WERI-Rb-1 (cell line): ENCODE results near the gene RTL10.

Experiments used
- DNase-seq: peaks from one replicate; pipeline ENCODE4 v3.0.0-alpha.2; 2020
- H3K27ac ChIP-seq: fragments of 250-450 bp; sonication (Bioruptor Pico); 2 replicates; pipeline ENCODE4 v1.5.1; 2020; ENCODE audit warnings: mild to moderate bottlenecking, moderate library complexity
- H3K27me3 ChIP-seq: fragments of 250-450 bp; sonication (Bioruptor Pico); 2 replicates; pipeline ENCODE4 v1.5.1; 2021; ENCODE audit warnings: mild to moderate bottlenecking, low read depth, moderate library complexity; ENCODE audit not compliant: insufficient read depth, severe bottlenecking
- H3K36me3 ChIP-seq: fragments of 250-450 bp; sonication (Bioruptor Pico); 2 replicates; pipeline ENCODE4 v1.5.1; 2020; ENCODE audit warnings: mild to moderate bottlenecking, moderate library complexity
- H3K4me3 ChIP-seq: 2 replicates; pipeline ENCODE4 v1.5.1; 2011; ENCODE audit warnings: low read depth, mild to moderate bottlenecking, control low read depth, low read length
- H3K9me3 ChIP-seq: fragments of 250-450 bp; sonication (Bioruptor Pico); 2 replicates; pipeline ENCODE4 v1.5.1; 2021; ENCODE audit warnings: mild to moderate bottlenecking, moderate library complexity; ENCODE audit not compliant: severe bottlenecking
- TF ChIP-seq, protein P1 (sequence below): IDR thresholded peaks from 2 replicates; pipeline ENCODE4 v1.5.1; 2011; ENCODE audit warnings: low read depth, mild to moderate bottlenecking, control low read depth, inconsistent platforms, low read length

RTL10 gene

GRCh38 chr22:19901577-19902244, 47.0 kb upstream of the RTL10 start:
- peak overlapping the region; percentile 91 for H3K27ac ChIP-seq
- TF ChIP-seq, protein P1, sequence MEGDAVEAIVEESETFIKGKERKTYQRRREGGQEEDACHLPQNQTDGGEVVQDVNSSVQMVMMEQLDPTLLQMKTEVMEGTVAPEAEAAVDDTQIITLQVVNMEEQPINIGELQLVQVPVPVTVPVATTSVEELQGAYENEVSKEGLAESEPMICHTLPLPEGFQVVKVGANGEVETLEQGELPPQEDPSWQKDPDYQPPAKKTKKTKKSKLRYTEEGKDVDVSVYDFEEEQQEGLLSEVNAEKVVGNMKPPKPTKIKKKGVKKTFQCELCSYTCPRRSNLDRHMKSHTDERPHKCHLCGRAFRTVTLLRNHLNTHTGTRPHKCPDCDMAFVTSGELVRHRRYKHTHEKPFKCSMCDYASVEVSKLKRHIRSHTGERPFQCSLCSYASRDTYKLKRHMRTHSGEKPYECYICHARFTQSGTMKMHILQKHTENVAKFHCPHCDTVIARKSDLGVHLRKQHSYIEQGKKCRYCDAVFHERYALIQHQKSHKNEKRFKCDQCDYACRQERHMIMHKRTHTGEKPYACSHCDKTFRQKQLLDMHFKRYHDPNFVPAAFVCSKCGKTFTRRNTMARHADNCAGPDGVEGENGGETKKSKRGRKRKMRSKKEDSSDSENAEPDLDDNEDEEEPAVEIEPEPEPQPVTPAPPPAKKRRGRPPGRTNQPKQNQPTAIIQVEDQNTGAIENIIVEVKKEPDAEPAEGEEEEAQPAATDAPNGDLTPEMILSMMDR = no peak
- no peaks in the 10 kb centered on the region; the same call in 1 of the 2 replicates for H3K36me3 ChIP-seq
- H3K27me3 ChIP-seq = no peaks in the 10 kb centered on the region
- no peak for DNase-seq
- no peaks in the 10 kb centered on the region for H3K9me3 ChIP-seq
- no peak overlapping the region for H3K4me3 ChIP-seq

DNA sequence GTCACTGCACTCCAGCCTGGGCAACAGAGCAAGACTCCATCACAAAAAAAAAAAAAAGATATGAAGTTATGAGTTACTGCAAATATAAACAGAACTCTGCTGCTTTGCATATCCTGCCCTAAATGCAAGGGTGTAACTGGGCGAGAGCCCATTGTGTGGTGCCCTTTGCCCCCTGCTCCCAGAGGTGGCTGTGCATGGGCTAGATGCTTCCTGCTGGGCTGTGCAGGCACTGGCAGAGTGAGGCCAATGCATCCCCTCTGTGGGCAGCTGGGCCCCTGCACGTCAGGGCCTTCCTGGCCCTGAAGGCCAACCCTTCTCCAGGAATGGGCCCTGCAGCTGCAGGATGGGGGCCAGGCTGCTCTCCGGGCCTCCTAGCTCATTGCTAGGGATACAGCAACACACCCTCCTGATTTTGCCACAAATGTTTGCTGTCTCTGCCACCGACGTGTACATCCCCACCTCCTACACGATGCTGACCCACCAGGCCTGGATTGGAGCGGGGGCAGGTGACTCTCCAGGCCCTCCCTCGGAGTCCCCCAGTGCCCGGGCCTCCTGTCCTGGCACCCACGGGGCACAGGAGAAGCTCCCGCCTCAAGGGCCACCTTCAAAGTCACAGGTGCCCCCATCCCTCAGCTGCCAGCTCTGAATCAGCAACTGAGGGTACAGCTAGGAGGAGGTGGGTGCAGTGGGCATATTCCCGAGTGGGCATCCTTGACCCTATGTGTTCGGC, 46.2 kb upstream of the RTL10 start:
- Histone ChIP-seq H3K4me3 (no peak overlapping the region), H3K27me3 (no peaks in the 10 kb centered on the region), H3K27ac (no peak overlapping the region), H3K36me3 (no peaks in the 10 kb centered on the region; the same call in 1 of the 2 replicates), H3K9me3 (no peaks in the 10 kb centered on the region)
- DNase-seq = no peak
- TF ChIP-seq, protein P1 = no peak

DNA sequence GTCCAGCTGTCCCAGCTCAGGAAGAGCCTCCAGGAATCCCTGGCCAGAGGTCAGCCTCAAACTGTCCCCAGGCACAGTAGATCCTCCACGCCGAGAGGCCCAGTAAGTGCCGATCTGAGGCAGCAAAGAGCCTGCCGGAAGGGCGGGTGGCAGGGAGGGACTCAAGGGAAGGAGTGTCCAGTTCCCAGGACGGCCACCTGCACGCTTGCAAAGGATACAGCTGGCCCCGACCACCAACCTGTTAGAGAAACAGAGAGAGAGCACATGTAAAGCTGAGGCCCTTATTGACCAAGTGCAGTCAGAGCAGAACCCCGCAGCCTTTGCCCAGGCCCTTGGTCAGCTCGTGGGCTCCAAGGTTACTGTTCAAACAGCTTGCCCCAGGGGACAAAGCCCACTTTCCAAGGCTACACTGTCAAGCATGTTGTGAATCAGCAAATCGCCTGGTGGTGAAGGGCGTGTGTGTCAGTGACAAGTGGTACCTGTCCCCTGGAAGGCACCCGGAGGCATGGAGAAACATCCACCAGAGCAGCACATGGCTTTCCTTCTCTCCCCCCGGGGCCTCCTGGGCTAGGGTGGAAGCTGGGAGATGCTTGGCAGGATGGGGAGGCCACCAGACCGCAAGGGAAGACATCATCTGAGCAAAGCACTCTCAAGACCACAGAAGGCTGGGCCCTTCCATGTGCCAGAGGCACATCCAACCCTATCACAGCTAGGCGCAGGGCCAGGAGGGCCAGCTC, 44.3 kb upstream of the RTL10 start:
- no peak for DNase-seq
- Histone ChIP-seq H3K4me3 (no peak overlapping the region), H3K27ac (no peak overlapping the region), H3K27me3 (no peaks in the 10 kb centered on the region), H3K36me3 (no peaks in the 10 kb centered on the region; the same call in 1 of the 2 replicates), H3K9me3 (no peaks in the 10 kb centered on the region)
- TF ChIP-seq, protein P1 = no peak

DNA sequence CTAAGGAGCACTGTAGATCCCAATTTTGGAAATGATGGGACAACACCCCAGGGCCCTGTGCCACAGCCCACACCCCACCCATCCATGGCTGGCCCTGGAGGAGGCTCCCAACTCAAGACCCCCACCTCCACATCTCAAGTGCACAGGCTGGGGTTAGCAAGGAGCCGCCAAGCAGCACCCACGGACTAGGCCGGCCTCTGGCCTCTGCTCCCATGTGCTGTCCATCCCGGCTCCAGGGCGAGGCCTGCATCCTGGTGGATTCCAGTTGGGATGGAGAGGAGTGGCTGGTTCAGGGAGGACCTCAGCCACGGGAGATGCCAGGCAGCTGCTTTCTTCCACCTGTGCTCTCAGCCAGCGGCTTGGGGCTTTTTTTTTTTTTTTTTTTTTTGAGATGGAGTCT, 43.5 kb upstream of the RTL10 start:
- Histone ChIP-seq H3K27me3 (no peaks in the 10 kb centered on the region), H3K9me3 (no peaks in the 10 kb centered on the region), H3K27ac (no peak overlapping the region), H3K36me3 (no peaks in the 10 kb centered on the region; the same call in 1 of the 2 replicates), H3K4me3 (no peak overlapping the region)
- TF ChIP-seq, protein P1 = no peak
- DNase-seq = no peak

DNA sequence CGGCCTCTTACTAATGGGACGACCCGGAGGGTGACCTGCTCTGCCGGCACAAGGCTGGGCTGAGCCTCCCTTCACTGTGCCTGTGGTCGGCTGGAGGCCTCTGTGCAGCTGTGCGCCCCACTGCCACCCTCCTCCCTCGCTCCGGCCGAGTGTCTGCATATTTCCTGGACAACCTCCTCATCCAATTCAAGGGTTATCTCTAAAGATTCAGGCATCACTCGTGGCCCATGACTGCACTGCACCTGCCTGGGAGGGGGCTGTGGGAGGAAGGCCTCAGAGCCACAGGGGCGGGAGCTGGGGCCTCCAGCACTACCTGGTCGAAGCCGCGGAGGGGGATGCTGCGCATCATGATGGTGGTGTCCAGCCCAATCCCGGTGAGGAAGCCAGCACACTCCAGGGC, 43.1 kb upstream of the RTL10 start:
- no peak overlapping the region for H3K27ac ChIP-seq

More for the DNA sequence above, 43.1 kb upstream of the RTL10 start:
- Histone ChIP-seq H3K36me3 (no peaks in the 10 kb centered on the region; the same call in 1 of the 2 replicates), H3K9me3 (no peaks in the 10 kb centered on the region), H3K27me3 (no peaks in the 10 kb centered on the region), H3K4me3 (no peak overlapping the region)
- no peak for DNase-seq
- TF ChIP-seq, protein P1 = no peak
